Umbilical cord (tissue), 2 donors: ENCODE data around the gene KCNA1. TPM values are rescaled to one million over a fixed set of nuclear protein-coding genes. Genes with fewer than 3 reads are reported as not detected.
"Not testable (repeated sequence)": the region's sequence is repeated elsewhere in the genome, so short reads cannot be mapped to it uniquely, and the experiment has no call there.

Experiments
- DNase-seq: peaks from one replicate; pipeline ENCODE4 v3.0.0-alpha.2; 2015; ENCODE audit warnings: low spot score
- total RNA-seq: library from RNA; depleted of rRNA; stranded (reverse); fragments of >200 nt; gene quantifications from one replicate; pipeline ENCODE4 v1.2.3, GENCODE V29; 2014; ENCODE audit warnings: low replicate concordance; ENCODE audit not compliant: insufficient read depth

KCNA1 gene
- total RNA-seq = 2.9 TPM

GRCh38 chr12:4909734-4910501 is at the start of gene KCNA1:
TSS of gene KCNA1 (plus strand) at chr12:4909905. CDS start at chr12:4911379, 1,474 bp downstream.
- DNase-seq = peak; percentile 21

DNA sequence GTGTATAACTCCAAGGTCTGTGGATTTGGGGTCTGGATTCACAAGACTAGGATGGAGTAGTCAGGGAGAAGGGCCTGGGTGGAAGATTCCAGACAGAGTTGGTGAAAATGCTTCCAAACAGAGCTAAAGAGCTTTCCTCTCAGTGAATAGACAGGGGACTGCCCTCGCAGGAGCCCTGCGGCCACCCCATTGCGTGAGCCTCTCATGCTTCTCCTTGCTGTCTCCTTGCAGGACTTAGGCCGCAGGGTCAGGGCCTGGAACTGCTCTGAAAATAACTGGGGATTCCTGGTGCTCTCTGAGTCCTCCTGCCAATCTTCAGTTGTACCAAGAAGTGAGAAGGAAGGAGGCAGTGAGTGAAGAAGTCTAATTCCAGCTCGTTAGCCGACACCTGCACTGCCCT is 49.0 kb upstream of the KCNA1 start:
- DNase-seq = no peak

GRCh38 chr12:4862809-4863208 is 46.9 kb upstream of the KCNA1 start:
- no peak for DNase-seq

DNA sequence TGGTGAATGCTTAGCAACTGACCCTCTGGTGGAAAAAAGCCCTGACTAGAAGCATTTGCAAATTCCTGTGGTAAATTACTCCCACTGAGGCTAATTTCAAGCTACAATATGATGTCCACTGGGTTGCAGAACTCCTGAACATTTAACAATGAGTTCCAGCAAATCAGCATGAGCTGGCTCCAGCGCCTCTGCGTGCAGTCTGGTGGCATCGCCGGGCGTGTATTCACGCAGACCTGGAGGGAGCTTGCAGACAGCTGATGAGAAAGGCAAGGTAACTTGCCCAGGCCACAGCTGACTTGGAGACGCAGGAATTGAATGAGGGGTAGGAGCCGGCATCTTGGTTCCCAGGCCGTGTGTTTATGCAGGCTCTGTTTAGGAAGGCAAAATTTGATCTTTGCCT is 45.1 kb upstream of the KCNA1 start:
- no peak for DNase-seq

DNA sequence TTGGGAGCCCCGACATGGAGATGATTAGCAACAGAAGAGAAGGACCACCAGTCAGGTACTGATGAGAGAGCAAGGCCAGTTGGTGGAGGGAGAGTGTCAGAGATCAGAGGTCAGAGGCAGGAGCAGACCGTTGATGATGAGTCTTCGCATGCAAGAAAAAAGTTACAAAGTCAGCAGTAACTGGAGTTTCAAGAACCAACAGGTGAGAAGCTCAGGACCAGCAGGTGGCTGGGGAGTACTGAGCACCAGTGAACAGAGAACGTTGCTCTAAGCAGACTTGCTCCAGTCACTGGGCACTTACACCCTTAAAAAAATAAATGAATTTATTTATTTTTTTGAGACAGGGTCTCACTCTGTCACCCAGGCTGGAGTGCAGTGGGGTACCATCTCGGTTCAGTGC is 44.5 kb upstream of the KCNA1 start:
- no peak for DNase-seq

DNA sequence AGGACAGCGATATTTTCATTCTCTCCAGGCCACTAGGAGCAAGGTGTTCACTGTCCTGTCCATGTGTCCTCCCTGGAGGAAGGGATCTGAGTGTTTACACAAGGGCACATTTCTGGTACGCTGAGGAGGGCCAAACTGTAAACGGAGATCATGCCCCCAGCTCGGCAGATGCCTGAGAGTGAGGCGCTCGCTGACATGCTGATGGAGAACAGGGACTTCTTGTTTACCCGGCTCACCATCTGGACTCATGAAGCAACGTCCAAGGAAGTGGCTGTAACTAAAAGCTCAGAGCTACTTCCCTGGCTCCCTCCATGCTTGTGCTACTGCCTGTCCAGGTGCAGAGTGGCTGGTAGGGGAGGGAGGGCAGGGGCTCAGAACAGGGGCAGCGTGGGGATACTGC is 43.4 kb upstream of the KCNA1 start:
- DNase-seq = no peak

DNA sequence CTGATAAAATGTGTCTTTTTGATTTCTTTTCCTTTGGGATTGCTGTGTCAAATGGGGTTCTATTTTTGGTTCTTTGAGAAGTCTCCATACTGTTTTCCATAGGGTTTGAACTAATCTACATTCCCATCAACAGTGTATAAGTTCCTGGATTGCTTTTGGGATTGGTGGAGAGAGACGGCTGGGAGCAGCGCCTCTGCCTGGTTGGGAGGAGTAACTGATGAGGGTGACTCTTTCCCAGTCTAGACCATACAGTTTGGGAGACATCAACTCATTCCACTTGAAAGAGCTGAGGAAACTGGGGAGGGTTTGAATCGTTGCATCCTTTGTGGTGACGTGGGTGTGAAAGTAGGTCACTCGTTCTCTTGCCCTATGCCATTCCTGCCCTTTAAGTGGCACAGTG is 42.3 kb upstream of the KCNA1 start:
- DNase-seq = no peak

- DNase-seq = no peak
Measured at GRCh38 chr12:4870423-4870822, 39.3 kb upstream of the KCNA1 start.

GRCh38 chr12:4871514-4871913 is 38.2 kb upstream of the KCNA1 start:
- no peak for DNase-seq

DNA sequence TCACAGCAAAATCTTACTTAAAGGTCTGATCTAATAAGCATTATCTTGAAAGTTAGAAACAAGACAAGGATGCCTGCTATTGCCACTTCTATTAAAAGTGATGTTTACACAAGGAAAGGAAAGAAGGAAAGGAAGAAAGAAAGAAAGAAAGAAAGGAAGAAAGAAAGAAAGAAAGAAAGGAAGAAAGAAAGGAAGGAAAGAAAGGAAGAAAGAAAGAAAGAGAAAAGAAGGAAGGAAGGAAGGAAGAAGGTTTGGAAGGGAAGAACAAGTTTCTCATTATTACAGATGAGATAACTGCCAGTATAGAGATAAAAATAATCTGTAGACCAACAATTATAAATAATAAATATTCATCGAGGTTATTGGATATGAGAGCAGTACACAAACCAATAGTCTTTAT is 35.8 kb upstream of the KCNA1 start:
- no peak for DNase-seq

DNA sequence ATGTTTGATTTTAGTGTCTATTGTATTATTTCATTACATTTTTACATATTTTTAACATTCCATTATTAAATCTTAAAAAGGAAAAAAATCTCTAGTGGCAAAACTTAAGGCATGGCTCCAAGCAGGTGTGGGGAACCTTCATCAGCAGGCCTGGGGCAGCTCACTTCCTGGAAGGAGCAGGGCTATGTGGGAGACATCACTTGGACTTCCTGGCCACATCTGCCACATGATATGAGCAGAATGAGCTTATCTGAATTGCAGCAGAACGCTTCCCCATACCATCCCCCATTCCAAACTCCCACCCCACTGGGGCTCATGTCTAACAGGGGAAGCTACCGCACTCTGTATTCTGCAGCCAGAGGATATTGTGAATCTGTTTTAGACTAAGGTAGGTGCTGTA is 35.0 kb upstream of the KCNA1 start:
- DNase-seq = no peak

- not testable (repeated sequence) for DNase-seq
Measured at GRCh38 chr12:4879481-4879880, 30.2 kb upstream of the KCNA1 start.

- DNase-seq = no peak
Measured at GRCh38 chr12:4881266-4882064, 28.2 kb upstream of the KCNA1 start.

DNA sequence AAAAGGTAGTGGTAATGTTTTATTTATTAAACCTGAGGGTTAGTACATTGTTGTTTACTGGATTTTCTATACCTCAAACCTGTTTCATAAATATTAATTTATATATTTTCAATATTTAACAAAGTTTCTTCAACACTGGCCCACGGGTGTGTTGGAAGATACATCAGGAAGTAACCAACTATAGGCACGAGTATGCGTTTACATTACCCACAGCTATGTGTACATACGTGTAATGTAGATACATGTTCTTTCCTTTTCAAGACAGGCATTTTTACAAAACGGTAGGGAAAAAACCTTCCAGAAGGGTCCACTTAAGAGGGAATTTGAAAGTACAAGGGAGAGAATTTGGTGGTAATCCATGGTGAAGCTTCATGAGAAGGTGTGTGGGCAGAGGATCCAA is 17.8 kb upstream of the KCNA1 start:
- no peak for DNase-seq

DNA sequence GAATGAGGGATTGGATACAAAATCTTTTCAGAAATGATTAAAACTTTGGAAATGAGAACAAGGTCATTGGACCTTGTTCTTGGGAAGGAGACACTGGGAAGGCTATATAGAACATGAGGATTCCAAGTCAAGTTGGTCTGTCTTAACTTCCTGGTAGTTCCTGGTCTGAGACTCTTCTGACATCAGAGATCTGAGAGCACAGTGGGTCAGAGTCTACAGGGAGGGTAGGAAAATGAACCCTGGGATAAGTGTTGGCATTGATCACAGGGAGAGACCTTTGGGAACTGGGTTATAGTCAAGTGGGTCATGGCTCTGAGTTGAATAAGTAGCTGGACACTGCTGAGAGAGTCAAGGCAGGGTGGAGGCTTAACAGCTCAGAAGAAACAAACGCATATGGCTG is 17.3 kb upstream of the KCNA1 start:
- DNase-seq = no peak

GRCh38 chr12:4894019-4894418 is 15.7 kb upstream of the KCNA1 start:
- no peak for DNase-seq

DNA sequence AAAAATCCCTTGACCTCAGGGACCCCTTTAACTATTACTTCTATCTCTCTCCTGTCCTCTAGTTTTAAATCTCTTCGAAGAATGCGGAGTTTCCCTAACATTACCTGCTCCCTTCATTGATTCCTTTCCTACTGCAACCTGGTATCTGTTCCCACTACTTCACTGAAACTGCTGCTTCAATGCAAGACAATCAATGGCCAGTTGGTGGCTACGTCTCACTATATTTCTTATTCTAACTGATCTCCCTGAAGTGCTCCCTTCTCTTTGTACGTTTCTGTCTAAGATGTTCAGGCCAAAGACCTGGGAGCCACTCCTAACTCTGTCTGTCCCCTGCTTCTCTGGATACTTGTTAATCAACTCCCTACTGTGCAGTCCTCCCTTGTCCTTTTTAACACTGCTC is 10.3 kb upstream of the KCNA1 start:
- peak; percentile 10 for DNase-seq

- DNase-seq = peak; percentile 40
Measured at GRCh38 chr12:4900327-4900726, 9.4 kb upstream of the KCNA1 start.

- DNase-seq = no peak
Measured at GRCh38 chr12:4905316-4905715, 4.4 kb upstream of the KCNA1 start.

DNA sequence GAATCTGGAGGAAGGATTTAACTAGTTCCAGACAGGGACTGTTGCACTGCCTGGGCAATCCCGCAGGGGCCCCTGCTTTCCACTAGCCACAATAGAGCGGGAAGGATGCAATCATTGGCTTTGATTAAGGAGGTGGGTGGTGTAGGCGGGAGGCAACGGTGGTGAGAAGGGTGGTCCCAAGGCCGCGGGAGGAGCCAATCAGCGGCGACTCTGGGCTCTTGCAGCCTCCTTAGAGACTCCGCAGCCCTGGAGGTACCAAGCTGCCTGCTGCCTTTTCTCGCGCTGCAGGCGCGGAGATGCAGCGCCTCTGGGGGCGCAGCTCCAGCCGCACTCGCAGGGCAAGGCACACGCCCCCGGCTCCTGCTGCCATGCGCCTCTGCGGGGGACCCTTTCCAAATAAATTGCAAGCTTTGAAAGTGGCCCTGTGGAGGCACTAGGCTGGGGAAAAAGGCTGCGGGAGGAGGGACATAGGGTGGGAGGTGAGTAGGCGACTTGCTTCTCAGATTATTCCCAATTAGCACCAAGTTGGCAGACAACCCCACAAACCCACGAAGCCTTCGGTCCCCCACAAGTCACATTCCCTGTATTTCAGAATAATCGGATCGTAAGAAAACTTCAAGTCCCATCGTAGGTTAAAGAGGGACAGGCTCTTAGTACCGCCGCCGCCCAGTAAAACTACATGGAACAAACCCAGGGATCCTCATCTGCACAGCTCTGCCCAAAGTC is 858 bp upstream of the KCNA1 start:
- DNase-seq = no peak

DNA sequence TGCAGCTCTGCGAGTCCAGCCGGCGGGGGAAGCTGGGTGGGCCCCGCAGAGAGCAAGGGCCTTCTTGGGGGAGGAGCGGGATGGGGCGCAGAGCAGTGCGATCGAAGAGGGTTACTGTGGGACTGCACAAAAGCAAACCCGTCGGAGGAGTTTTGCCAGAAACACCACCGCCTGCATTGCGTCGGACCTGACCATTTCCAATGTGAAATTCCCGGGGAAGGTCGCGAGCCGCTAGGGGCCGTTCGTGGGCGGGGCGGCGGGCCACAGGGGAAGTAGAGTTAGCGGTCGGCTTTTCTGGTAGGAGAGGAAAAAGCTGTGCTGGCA is 333 bp upstream of the KCNA1 start:
- DNase-seq = no peak

DNA sequence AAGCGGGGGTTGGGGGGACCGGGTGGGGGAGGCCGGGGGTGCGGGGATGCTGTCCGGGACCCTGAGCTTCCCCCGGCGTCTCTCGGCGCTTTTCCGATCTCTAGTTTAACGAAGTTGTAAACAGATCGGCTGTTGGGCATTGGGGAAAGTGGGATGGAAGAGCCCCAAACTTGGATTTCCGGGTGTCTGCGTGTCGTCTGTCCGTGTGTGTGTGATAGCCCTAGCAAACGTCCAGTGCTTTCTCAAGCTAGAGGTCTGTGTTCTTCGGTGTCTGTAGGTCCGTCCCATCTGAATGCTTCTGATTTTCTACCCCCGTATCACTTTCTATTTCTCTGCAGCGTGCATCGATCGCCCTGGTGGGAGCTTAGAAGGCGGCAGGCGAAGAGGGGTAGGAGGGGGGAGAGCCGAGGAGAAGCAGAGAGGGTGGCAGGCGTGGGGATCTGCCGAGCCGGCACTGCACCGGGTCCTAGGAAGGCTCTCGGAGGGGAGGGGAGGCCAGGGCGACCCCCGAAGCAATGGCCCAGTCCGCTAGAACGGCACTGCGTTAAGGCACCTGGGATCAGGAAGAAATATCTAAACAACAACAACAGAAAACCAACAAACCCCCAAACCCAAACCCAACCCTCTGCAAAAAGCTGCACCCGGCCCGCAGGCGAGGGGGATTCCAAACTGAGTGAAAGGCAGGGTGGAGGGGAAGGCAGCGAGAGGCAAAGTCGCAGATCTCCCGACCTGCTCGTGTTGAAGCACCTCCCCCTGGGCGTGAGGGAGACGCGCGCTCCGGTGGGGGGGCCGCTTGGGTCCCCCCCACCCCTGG is 1.0 kb downstream of the KCNA1 start:
- DNase-seq = no peak
